ENCODE data around the gene ADAMTS12. TPM values are rescaled to one million over a fixed set of nuclear protein-coding genes. Genes with fewer than 3 reads are reported as not detected.

The ADAMTS12 gene, protein sequence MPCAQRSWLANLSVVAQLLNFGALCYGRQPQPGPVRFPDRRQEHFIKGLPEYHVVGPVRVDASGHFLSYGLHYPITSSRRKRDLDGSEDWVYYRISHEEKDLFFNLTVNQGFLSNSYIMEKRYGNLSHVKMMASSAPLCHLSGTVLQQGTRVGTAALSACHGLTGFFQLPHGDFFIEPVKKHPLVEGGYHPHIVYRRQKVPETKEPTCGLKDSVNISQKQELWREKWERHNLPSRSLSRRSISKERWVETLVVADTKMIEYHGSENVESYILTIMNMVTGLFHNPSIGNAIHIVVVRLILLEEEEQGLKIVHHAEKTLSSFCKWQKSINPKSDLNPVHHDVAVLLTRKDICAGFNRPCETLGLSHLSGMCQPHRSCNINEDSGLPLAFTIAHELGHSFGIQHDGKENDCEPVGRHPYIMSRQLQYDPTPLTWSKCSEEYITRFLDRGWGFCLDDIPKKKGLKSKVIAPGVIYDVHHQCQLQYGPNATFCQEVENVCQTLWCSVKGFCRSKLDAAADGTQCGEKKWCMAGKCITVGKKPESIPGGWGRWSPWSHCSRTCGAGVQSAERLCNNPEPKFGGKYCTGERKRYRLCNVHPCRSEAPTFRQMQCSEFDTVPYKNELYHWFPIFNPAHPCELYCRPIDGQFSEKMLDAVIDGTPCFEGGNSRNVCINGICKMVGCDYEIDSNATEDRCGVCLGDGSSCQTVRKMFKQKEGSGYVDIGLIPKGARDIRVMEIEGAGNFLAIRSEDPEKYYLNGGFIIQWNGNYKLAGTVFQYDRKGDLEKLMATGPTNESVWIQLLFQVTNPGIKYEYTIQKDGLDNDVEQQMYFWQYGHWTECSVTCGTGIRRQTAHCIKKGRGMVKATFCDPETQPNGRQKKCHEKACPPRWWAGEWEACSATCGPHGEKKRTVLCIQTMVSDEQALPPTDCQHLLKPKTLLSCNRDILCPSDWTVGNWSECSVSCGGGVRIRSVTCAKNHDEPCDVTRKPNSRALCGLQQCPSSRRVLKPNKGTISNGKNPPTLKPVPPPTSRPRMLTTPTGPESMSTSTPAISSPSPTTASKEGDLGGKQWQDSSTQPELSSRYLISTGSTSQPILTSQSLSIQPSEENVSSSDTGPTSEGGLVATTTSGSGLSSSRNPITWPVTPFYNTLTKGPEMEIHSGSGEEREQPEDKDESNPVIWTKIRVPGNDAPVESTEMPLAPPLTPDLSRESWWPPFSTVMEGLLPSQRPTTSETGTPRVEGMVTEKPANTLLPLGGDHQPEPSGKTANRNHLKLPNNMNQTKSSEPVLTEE (N-terminal part only)
- 0.18 and 3.3 TPM in 2 replicates for total RNA-seq (2014; rRNA removed)
- percentile 13 among the genes with signal in this experiment for Bru-seq, nascent RNA
- percentile 15 among the genes with signal in this experiment for BruChase-seq, experiment 1, labeled RNA remaining after a 6-hour chase
- percentile 15 among the genes with signal in this experiment for BruChase-seq, experiment 2, labeled RNA remaining after a 2-hour chase
- long read RNA-seq = 0 reads

DNA sequence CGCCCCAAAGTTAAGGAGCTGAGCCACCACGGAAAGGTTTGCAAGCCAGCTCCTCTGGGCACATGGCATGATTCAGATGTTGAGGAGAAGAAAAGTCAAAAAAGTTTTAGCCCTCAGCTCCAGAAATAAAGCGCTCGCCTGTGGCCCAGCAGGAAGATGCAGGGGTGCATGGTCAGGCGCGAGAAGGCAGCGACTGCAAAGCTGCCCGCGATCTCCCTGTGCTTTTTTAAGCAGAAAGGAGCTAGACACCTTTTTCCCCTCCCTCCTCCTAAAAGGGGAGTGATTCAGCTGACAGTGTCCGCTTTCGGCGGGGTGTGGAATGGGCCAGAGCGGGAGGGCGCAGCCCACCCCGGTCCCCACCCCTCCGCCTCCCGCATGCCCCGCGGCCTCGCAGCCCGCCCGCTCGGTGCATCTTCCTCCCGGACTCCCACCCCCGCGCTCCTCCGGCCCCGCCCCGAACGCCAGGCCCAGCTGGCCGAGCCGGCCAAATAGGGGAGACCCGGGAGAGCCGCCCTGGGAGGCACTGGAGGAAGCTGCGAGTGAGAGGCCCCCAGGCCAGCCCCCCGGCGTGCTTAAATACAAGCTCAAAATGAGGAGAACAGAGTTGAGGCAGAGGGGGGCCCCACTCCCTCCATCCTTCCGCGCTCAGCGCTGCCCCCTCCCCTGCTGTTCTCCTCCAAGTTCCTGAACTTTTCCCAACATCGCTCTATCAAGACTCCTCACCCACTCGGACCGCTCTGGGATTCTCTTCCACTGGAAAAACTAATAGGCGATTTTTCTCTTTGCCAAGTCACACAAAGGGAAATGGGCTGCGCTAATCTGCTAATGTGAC is at the start of gene ADAMTS12:
ADAMTS12 (minus strand) TSS at position 203 of the 832 bp plus-strand sequence; CDS start at position 69, 134 bp downstream.
- ATAC-seq (no peak), DNase-seq (no peak)
- no peaks in the 10 kb centered on the region for H3K9me2 ChIP-seq (replicated peaks; ENCODE audit: low read length)
- no peaks in the 10 kb centered on the region for H3K27me3 ChIP-seq (ENCODE audit: low read length)
- no peak within 1 kb of the TSS for H3K4me2 ChIP-seq (ENCODE audit: low read length)
- peaks cover 32% of the 10 kb centered on the region for H3K4me1 ChIP-seq (ENCODE audit: insufficient read depth, low read length)
- no peaks in the 10 kb centered on the region for H3K79me2 ChIP-seq (ENCODE audit: low read length)
- H4K20me1 ChIP-seq (ENCODE audit: low read length) = no peaks in the 10 kb centered on the region
- no peaks in the 10 kb centered on the region for H3F3A ChIP-seq (ENCODE audit: low read length, unreplicated experiment)
- no TSS peak for BruUV-seq (replicated peaks)
- intact Hi-C loops (cut with micrococcal nuclease) = no loop called here
- TF ChIP-seq EZH2 (IDR thresholded peaks at IDR 0.05; ENCODE audit: low read length, unreplicated experiment) (no peak), EZH2phosphoT487 (IDR thresholded peaks at IDR 0.05; ENCODE audit: borderline replicate concordance, low read length) (no peak)
- no peak within 1 kb of the TSS for H2AFZ ChIP-seq (ENCODE audit: low read length)
- no peak within 1 kb of the TSS for H3K4me3 ChIP-seq (ENCODE audit: low read length)
- H3K36me3 ChIP-seq (ENCODE audit: low read depth, low read length) = no peaks in the 10 kb centered on the region
- H3K9me3 ChIP-seq (ENCODE audit: low read length) = no peaks in the 10 kb centered on the region
- ChIA-PET POLR2A (ENCODE audit: unreplicated experiment) (no interaction called here), CTCF (no interaction called here)
- H3K27ac ChIP-seq (ENCODE audit: low read length) = no peak within 1 kb of the TSS
- no peak within 1 kb of the TSS for H3K9ac ChIP-seq (ENCODE audit: low read length)

DNA sequence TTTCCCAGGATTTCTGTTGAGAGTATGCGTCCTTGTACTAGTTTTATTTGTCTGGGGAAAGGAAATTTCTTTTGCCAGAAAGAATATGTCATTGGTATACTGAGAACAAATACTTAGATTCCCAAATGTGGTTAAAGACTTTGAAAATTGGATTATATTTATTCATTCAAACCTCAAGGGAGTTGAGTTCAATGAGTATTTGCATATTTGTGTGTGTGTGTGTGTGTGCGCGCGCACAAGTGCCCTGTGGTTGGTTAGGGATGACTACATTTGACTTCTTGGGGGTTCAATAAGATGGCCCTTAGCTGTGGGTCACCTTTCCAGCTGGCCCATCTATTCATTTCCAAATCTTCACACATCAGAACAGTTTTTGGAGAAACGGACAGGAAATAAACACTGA is 49.3 kb upstream of the ADAMTS12 start:
- H2AFZ ChIP-seq (ENCODE audit: low read length) = no peak overlapping the region
- no peak overlapping the region for H3K4me2 ChIP-seq (ENCODE audit: low read length)
- no peaks in the 10 kb centered on the region for H3K9me2 ChIP-seq (replicated peaks; ENCODE audit: low read length)
- ATAC-seq (no peak), DNase-seq (no peak)
- ChIA-PET CTCF (no interaction called here), POLR2A (ENCODE audit: unreplicated experiment) (no interaction called here)
- H4K20me1 ChIP-seq (ENCODE audit: low read length) = no peaks in the 10 kb centered on the region
- no peak overlapping the region for H3K27ac ChIP-seq (ENCODE audit: low read length)
- BruUV-seq (replicated peaks) = no TSS peak
- H3K9me3 ChIP-seq (ENCODE audit: low read length) = no peaks in the 10 kb centered on the region
- H3K79me2 ChIP-seq (ENCODE audit: low read length) = no peaks in the 10 kb centered on the region
- TF ChIP-seq, protein P1, sequence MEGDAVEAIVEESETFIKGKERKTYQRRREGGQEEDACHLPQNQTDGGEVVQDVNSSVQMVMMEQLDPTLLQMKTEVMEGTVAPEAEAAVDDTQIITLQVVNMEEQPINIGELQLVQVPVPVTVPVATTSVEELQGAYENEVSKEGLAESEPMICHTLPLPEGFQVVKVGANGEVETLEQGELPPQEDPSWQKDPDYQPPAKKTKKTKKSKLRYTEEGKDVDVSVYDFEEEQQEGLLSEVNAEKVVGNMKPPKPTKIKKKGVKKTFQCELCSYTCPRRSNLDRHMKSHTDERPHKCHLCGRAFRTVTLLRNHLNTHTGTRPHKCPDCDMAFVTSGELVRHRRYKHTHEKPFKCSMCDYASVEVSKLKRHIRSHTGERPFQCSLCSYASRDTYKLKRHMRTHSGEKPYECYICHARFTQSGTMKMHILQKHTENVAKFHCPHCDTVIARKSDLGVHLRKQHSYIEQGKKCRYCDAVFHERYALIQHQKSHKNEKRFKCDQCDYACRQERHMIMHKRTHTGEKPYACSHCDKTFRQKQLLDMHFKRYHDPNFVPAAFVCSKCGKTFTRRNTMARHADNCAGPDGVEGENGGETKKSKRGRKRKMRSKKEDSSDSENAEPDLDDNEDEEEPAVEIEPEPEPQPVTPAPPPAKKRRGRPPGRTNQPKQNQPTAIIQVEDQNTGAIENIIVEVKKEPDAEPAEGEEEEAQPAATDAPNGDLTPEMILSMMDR (conservative IDR thresholded peaks at IDR 0.05; ENCODE audit: low read depth, low read length) = no peak
- no peak for TF ChIP-seq EZH2phosphoT487 (IDR thresholded peaks at IDR 0.05; ENCODE audit: borderline replicate concordance, low read length)
- no peak for TF ChIP-seq EZH2 (IDR thresholded peaks at IDR 0.05; ENCODE audit: low read length, unreplicated experiment)
- H3K36me3 ChIP-seq (ENCODE audit: low read depth, low read length) = no peaks in the 10 kb centered on the region
- H3K4me1 ChIP-seq (ENCODE audit: insufficient read depth, low read length) = no peaks in the 10 kb centered on the region
- no peak overlapping the region for H3K9ac ChIP-seq (ENCODE audit: low read length)
- no peak overlapping the region for H3K4me3 ChIP-seq (ENCODE audit: low read length)
- H3K27me3 ChIP-seq (ENCODE audit: low read length) = no peaks in the 10 kb centered on the region
- H3F3A ChIP-seq (ENCODE audit: low read length, unreplicated experiment) = no peaks in the 10 kb centered on the region
- intact Hi-C loops (cut with micrococcal nuclease) = no loop called here
